Heart right ventricle (tissue), 16 donors: ENCODE results near the gene COMMD9. TPM values are rescaled to one million over a fixed set of nuclear protein-coding genes. Genes with fewer than 3 reads are reported as not detected.

Experiments
- ATAC-seq, 8 donors: fragments of 200-7000 bp; cut with Tn5 transposase; one replicate each; pipeline ENCODE4 v1.9.1; 2020; ENCODE audit warnings: mild to moderate bottlenecking in 8 of 8, moderate library complexity in 8 of 8, moderate number of reproducible peaks in 1 of 8
- DNase-seq, 2 donors: peaks; one replicate each; pipeline ENCODE4 v3.0.0-alpha.2; 2020
- H3K27ac ChIP-seq, 10 donors: fragments of 200-600 bp; sonication (generic) in 2 of 10; one replicate each; pipeline versions ENCODE4 v1.5.0 to v1.8.0; 2020 to 2022; ENCODE audit warnings: mild to moderate bottlenecking in 3 of 10
- H3K27me3 ChIP-seq, 7 donors: fragments of 200-600 bp; one replicate each; pipeline ENCODE4 v1.8.0; 2021 to 2022; ENCODE audit warnings: mild to moderate bottlenecking in 2 of 7
- H3K36me3 ChIP-seq, 9 donors: fragments of 200-600 bp; sonication (generic) in 1 of 9; one replicate each; pipeline versions ENCODE4 v1.5.0 to v1.8.0; 2020 to 2022; ENCODE audit warnings: mild to moderate bottlenecking in 2 of 9
- H3K4me1 ChIP-seq, 9 donors: fragments of 200-600 bp; sonication (generic) in 1 of 9; one replicate each; pipeline versions ENCODE4 v1.5.0 to v1.8.0; 2020 to 2022; ENCODE audit warnings: mild to moderate bottlenecking in 4 of 9
- H3K4me3 ChIP-seq, 10 donors: fragments of 200-600 bp; sonication (generic) in 2 of 10; one replicate each; pipeline versions ENCODE4 v1.5.0 to v1.8.0; 2020 to 2022; ENCODE audit warnings: mild to moderate bottlenecking in 7 of 10, moderate library complexity in 2 of 10
- H3K9me3 ChIP-seq, 11 donors: fragments of 200-600 bp in 10 of 11; sonication (generic) in 2 of 11; one replicate each; pipeline versions ENCODE4 v1.5.0 to v1.8.0; 2013 to 2022; ENCODE audit warnings: mild to moderate bottlenecking in 2 of 11, control low read depth in 1 of 11, moderate library complexity in 1 of 11
- CTCF ChIP-seq, 9 donors: fragments of 200-600 bp; sonication (generic) in 2 of 9; IDR thresholded peaks; one replicate each; pipeline versions ENCODE4 v1.5.0 to v1.8.0; 2021 to 2022; ENCODE audit warnings: antibody characterized with exemption in 9 of 9, mild to moderate bottlenecking in 5 of 9, moderate library complexity in 1 of 9
- WGBS, 2 donors: extraction: QIAGEN DNeasy Blood & Tissue Kit; methylation state at CpG; one replicate each; pipeline ENCODE4 v1.1.7; 2013; ENCODE audit warnings: inconsistent platforms in 1 of 2; 5-methylcytosine and 5-hydroxymethylcytosine counted together
- intact Hi-C, 10 donors: fragments of 100-400 bp; cut with DNase I; formaldehyde crosslinking; loops; one replicate each; pipeline versions ENCODE4 v1.11.1 to v1.14.2; 2022
- polyA plus RNA-seq, 2 donors: library from polyadenylated mRNA; stranded (reverse); fragments of 200-250 nt; gene quantifications; one replicate each; pipeline ENCODE4 v1.2.3, GENCODE V29; 2013
- total RNA-seq, 10 donors: library from RNA; stranded (reverse); fragmentation: NEBNext Ultra II Directional in 3 of 10; extraction: Animal tissue kit (Norgen Biotek cat#: 25700) in 3 of 10; gene quantifications; one replicate each; pipeline versions ENCODE4 v1.2.1 to v1.2.4, GENCODE V29; 2021 to 2023
- donor health status: Arrhythmogenic right ventricular cardiomyopathy.
- donor health status: ischemic (EF 13 %, LVEDD 7.1; RV severe dilation, severe dysfunction).
- donor health status: healthy with polysubstance abuse.
- donor health status: DM: no; HTN: yes; CAD: no.
- donor health status: DM: no; HTN: no; CAD: no.
- donor health status: ischemic (EF 25% LVEDD 6.9; RV normal size, moderate dysfunction).
- donor health status: ischemic (EF 25% LVEDD 5.7; RV mildly dilated, moderate dysfunction).
- donor health status: healthy.
- donor health status: DM: yes; HTN: yes; CAD: no.
- donor health status: Ischemic cardiomyopathy.
- donor health status: ischemic (EF 35%, LVEDD 5.7; RV mildly dilated, moderate dysfunction).
- donor health status: nonischemic (EF 11% LVEDD 7.7; RV severe dilation, severe dysfunction).
- donor health status: DM: yes; HTN: yes; CAD: no.
- donor health status: PGD.
- donor health status: ischemic (EF 29% LVEDD 5.4; RV normal size, mild dysfunction).
- donor health status: nonischemic (EF 23%, LVEDD 6.1; RV moderate dilation, normal function).

The COMMD9 gene
- total and polyA plus RNA-seq, 12 donors, result 22.3 to 69.4 (median 56.0) TPM

- DNase-seq, result no peak
Observed at GRCh38 chr11:36237391-36237790, 51.8 kb downstream of the COMMD9 start.

GRCh38 chr11:36235750-36236149, 53.5 kb downstream of the COMMD9 start:
- intact Hi-C loops, result no loop called here
- no peaks in the 10 kb centered on the region for H3K36me3 ChIP-seq
- DNase-seq, result no peak
- no peak for ATAC-seq
- no peak overlapping the region for H3K27ac ChIP-seq
- peaks cover 0 to 28% (median 10%) of the 10 kb centered on the region in 9 donors for H3K4me1 ChIP-seq
- no peak for TF ChIP-seq CTCF (IDR thresholded peaks at IDR 0.05)
- peaks cover 0 to 7% (median 0%) of the 10 kb centered on the region in 7 donors for H3K27me3 ChIP-seq
- 89 to 90% methylated on average over 3 of the region's 3 CpGs for WGBS, 2 donors
- no peak overlapping the region for H3K4me3 ChIP-seq
- no peaks in the 10 kb centered on the region for H3K9me3 ChIP-seq

More at GRCh38 chr11:36237391-36237790, 51.8 kb downstream of the COMMD9 start:
- no peaks in the 10 kb centered on the region for H3K36me3 ChIP-seq
- H3K27me3 ChIP-seq, result peaks cover 0 to 7% (median 0%) of the 10 kb centered on the region in 7 donors
- ATAC-seq, result no peak
- intact Hi-C loops, result no loop called here
- no peaks in the 10 kb centered on the region for H3K9me3 ChIP-seq
- TF ChIP-seq CTCF (IDR thresholded peaks at IDR 0.05), result no peak
- H3K4me3 ChIP-seq, result no peak overlapping the region
- H3K27ac ChIP-seq, result no peak overlapping the region
- H3K4me1 ChIP-seq, result peaks cover 0 to 11% (median 0%) of the 10 kb centered on the region in 9 donors

GRCh38 chr11:36234825-36235224, 54.4 kb downstream of the COMMD9 start:
- no peak for DNase-seq
- WGBS, 2 donors, result 99 to 100% methylated on average over 2 of the region's 2 CpGs
- Histone ChIP-seq H3K27me3 (peaks cover 0 to 7% (median 0%) of the 10 kb centered on the region in 7 donors), H3K4me1 (peaks cover 0 to 36% (median 10%) of the 10 kb centered on the region in 9 donors), H3K27ac (no peak overlapping the region), H3K36me3 (no peaks in the 10 kb centered on the region), H3K4me3 (no peak overlapping the region), H3K9me3 (no peaks in the 10 kb centered on the region)
- no peak for ATAC-seq
- intact Hi-C loops, result no loop called here
- no peak for TF ChIP-seq CTCF (IDR thresholded peaks at IDR 0.05)

- H3K36me3 ChIP-seq, result peaks cover 0 to 3% (median 0%) of the 10 kb centered on the region in 9 donors
- peak in 1 of 8 donors; percentile 6 for ATAC-seq
- 51 to 61% methylated on average over 3 of the region's 3 CpGs for WGBS, 2 donors
Observed at GRCh38 chr11:36233204-36233603, 56.0 kb downstream of the COMMD9 start.

More at GRCh38 chr11:36233204-36233603, 56.0 kb downstream of the COMMD9 start:
- H3K27me3 ChIP-seq, result peaks cover 0 to 7% (median 0%) of the 10 kb centered on the region in 7 donors
- intact Hi-C loops, result no loop called here
- H3K27ac ChIP-seq, result no peak overlapping the region
- H3K4me3 ChIP-seq, result no peak overlapping the region
- no peaks in the 10 kb centered on the region for H3K9me3 ChIP-seq
- TF ChIP-seq CTCF (IDR thresholded peaks at IDR 0.05), result no peak
- peaks cover 0 to 39% (median 10%) of the 10 kb centered on the region in 9 donors for H3K4me1 ChIP-seq
- no peak for DNase-seq
